IMR-90 (cell line): ENCODE data around the gene CNGB1. TPM values are rescaled to one million over a fixed set of nuclear protein-coding genes. Genes with fewer than 3 reads are reported as not detected.

Experiments
- ATAC-seq: fragments of 200-7000 bp; cut with Tn5 transposase; 2 replicates; pipeline ENCODE4 v1.9.1; 2020; ENCODE audit warnings: low read depth, mild to moderate bottlenecking, moderate library complexity
- BruUV-seq: library from RNA; stranded (reverse); fragments of 400-500 nt; replicated peaks from 2 replicates; lab custom pipeline; 2021; lab: Mats Ljungman, UMichigan
- CTCF ChIA-PET: fragments of 300-600 bp; formaldehyde crosslinking; extraction: SDS; loops from one replicate; lab custom pipeline; 2021; ENCODE audit warnings: antibody characterized with exemption; lab: Yijun Ruan, JAX
- POLR2A ChIA-PET: fragments of 300-600 bp; sonication (Branson Sonifier 250); formaldehyde crosslinking; loops from one replicate; lab custom pipeline; 2022; ENCODE audit warnings: antibody characterized with exemption; ENCODE audit not compliant: unreplicated experiment; lab: Charles Lee
- DNase-seq: peaks from one replicate; pipeline ENCODE4 v3.0.0; 2013
- H2AFZ ChIP-seq: replicated peaks from 2 replicates; pipeline ENCODE3; 2013; ENCODE audit warnings: low read length, mild to moderate bottlenecking; ENCODE audit not compliant: poor library complexity
- H2AK5ac ChIP-seq: 2 replicates; pipeline ENCODE4 v1.6.1; 2013; ENCODE audit warnings: low read depth, low read length, inconsistent platforms
- H2AK9ac ChIP-seq: replicated peaks from 2 replicates; pipeline ENCODE3; 2013; ENCODE audit warnings: mild to moderate bottlenecking, low read depth, low read length, moderate library complexity; ENCODE audit not compliant: poor library complexity
- H2BK120ac ChIP-seq: 2 replicates; pipeline ENCODE4 v1.6.1; 2013; ENCODE audit warnings: low read depth, low read length, inconsistent platforms
- H2BK15ac ChIP-seq: 3 replicates; pipeline ENCODE4 v1.6.1; 2013; ENCODE audit warnings: low read depth, low read length, inconsistent platforms
- H2BK20ac ChIP-seq: 2 replicates; pipeline ENCODE4 v1.6.1; 2013; ENCODE audit warnings: low read depth, mild to moderate bottlenecking, inconsistent platforms, low read length, moderate library complexity
- H2BK5ac ChIP-seq: 2 replicates; pipeline ENCODE4 v1.6.1; 2013; ENCODE audit warnings: mild to moderate bottlenecking, low read depth, low read length, inconsistent platforms; ENCODE audit not compliant: poor library complexity, severe bottlenecking
- H3K14ac ChIP-seq: replicated peaks from 2 replicates; pipeline ENCODE4 v1.6.1; 2013; ENCODE audit warnings: low read depth, low read length, inconsistent platforms
- H3K18ac ChIP-seq: 2 replicates; pipeline ENCODE4 v1.6.1; 2013; ENCODE audit warnings: low read depth, low read length, control low read depth
- H3K23ac ChIP-seq: 2 replicates; pipeline ENCODE4 v1.6.1; 2013; ENCODE audit warnings: low read depth, low read length, inconsistent platforms
- H3K27ac ChIP-seq: 2 replicates; pipeline ENCODE4 v1.5.1; 2013; ENCODE audit warnings: mild to moderate bottlenecking, control low read depth, low read length; ENCODE audit not compliant: insufficient read depth
- H3K27me3 ChIP-seq: 2 replicates; pipeline ENCODE4 v1.6.1; 2013; ENCODE audit warnings: low read length; ENCODE audit not compliant: control insufficient read depth, insufficient read depth
- H3K36me3 ChIP-seq: 2 replicates; pipeline ENCODE4 v1.6.1; 2013; ENCODE audit warnings: low read length, mixed read lengths; ENCODE audit not compliant: control insufficient read depth, insufficient read depth
- H3K4ac ChIP-seq: 2 replicates; pipeline ENCODE4 v1.6.1; 2013; ENCODE audit warnings: low read depth, low read length, inconsistent platforms
- H3K4me1 ChIP-seq: 2 replicates; pipeline ENCODE4 v1.6.1; 2013; ENCODE audit warnings: low read length, mixed read lengths; ENCODE audit not compliant: control insufficient read depth, insufficient read depth
- H3K4me2 ChIP-seq: 2 replicates; pipeline ENCODE4 v1.6.1; 2013; ENCODE audit warnings: low read depth, mild to moderate bottlenecking, control low read depth, low read length, moderate library complexity
- H3K4me3 ChIP-seq: 2 replicates; pipeline ENCODE4 v1.5.1; 2013; ENCODE audit warnings: low read depth, mild to moderate bottlenecking, control low read depth, low read length, moderate library complexity; ENCODE audit not compliant: insufficient read depth
- H3K56ac ChIP-seq: 2 replicates; pipeline ENCODE4 v1.6.1; 2013; ENCODE audit warnings: low read length, inconsistent platforms; ENCODE audit not compliant: insufficient read depth; ENCODE audit errors: extremely low read depth
- H3K79me1 ChIP-seq, 2 experiments: 2 replicates each; pipeline ENCODE4 v1.6.1; 2013; ENCODE audit warnings: low read length in 2 of 2, inconsistent platforms in 1 of 2, low read depth in 1 of 2
- H3K9ac ChIP-seq: 2 replicates; pipeline ENCODE4 v1.6.1; 2013; ENCODE audit warnings: low read depth, low read length, control low read depth
- H3K9me1 ChIP-seq: 2 replicates; pipeline ENCODE4 v1.6.1; 2013; ENCODE audit warnings: low read length, inconsistent platforms; ENCODE audit not compliant: insufficient read depth
- H3K9me3 ChIP-seq: 2 replicates; pipeline ENCODE4 v1.6.1; 2013; ENCODE audit warnings: low read length; ENCODE audit not compliant: control insufficient read depth, insufficient read depth
- H4K20me1 ChIP-seq: 2 replicates; pipeline ENCODE4 v1.6.1; 2013; ENCODE audit warnings: low read length, inconsistent platforms; ENCODE audit not compliant: insufficient read depth
- H4K5ac ChIP-seq: 2 replicates; pipeline ENCODE4 v1.6.1; 2013; ENCODE audit warnings: mild to moderate bottlenecking, low read depth, low read length, control low read depth
- H4K8ac ChIP-seq, 2 experiments: 2 replicates each; pipeline ENCODE4 v1.6.1; 2013; ENCODE audit warnings: low read depth in 2 of 2, low read length in 2 of 2, control low read depth in 1 of 2, inconsistent platforms in 1 of 2
- H4K91ac ChIP-seq: 2 replicates; pipeline ENCODE4 v1.6.1; 2013; ENCODE audit warnings: low read depth, low read length, inconsistent platforms; ENCODE audit not compliant: insufficient read depth
- BHLHE40 ChIP-seq: fragments of 150-350 bp; IDR thresholded peaks from 2 replicates; pipeline ENCODE4 v1.6.1; 2016; ENCODE audit warnings: mild to moderate bottlenecking, low read depth, low read length
- RAD21 ChIP-seq: IDR thresholded peaks from 2 replicates; pipeline ENCODE4 v1.6.1; 2012; ENCODE audit warnings: low read length, improper control_type of control experiment
- WGBS, 2 experiments: methylation state at CpG; one replicate each; pipeline versions ENCODE4 v1.1.5 to v1.1.7; 2013; ENCODE audit warnings: missing lambda C conversion rate in 2 of 2; ENCODE audit not compliant: insufficient read length in 1 of 2; ENCODE audit errors: extremely low coverage in 2 of 2; 5-methylcytosine and 5-hydroxymethylcytosine counted together
- dilution Hi-C: fragments of 300-500 bp; cut with HindIII; formaldehyde crosslinking; loops from one replicate; pipeline ENCODE4 v1.14.3; 2018; ENCODE audit warnings: low sequenced_read_pairs; ENCODE audit not compliant: unreplicated experiment
- in situ Hi-C: fragments of 300-500 bp; cut with MboI; formaldehyde crosslinking; loops from 3 replicates; pipeline ENCODE4 v1.14.3; 2019; ENCODE audit warnings: low sequenced_read_pairs, inconsistent platforms, mixed read lengths
- intact Hi-C: fragments of 100-400 bp; cut with micrococcal nuclease; formaldehyde crosslinking; loops from 2 replicates; pipeline ENCODE4 v1.10.0; 2022
- polyA plus RNA-seq, 3 experiments: library from polyadenylated mRNA; depleted of rRNA; stranded (reverse); fragments of >200 nt; gene quantifications; 2 replicates each; pipeline ENCODE4 v1.2.3, GENCODE V29; 2012; ENCODE audit warnings: low replicate concordance in 1 of 3
- total RNA-seq: library from RNA; depleted of rRNA; stranded (reverse); fragments of >200 nt; gene quantifications from 2 replicates; pipeline ENCODE4 v1.2.3, GENCODE V29; 2012

The CNGB1 gene
- total and polyA plus RNA-seq, 2 of the 4 experiments (the other 2 are of a cell fraction) = not detected

DNA sequence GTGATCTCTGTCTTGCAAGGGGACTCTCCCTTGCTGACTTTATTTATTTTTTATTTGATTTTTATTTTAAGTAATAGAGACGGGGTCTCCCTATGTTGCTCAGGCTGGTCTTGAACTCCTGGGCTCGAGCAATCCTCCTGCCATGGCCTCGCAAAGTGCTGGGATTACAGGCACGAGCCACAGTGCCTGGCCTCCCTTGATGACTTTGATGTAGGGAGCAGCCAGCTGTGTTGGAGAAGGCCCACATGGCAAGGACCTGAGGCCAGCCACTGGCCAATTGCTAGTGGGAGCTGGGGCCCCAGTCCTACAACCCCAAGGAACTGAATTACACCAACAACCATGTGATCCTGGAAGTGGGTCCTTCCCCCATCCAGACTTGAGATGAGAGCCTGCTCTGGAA is 81.8 kb downstream of the CNGB1 start:
- H2AK9ac ChIP-seq = no peak overlapping the region
- no peak overlapping the region for H3K9ac ChIP-seq
- no peak overlapping the region; a peak in 1 of 4 replicates for H4K8ac ChIP-seq
- no CpG with 5 or more reads among the region's 4 CpGs for WGBS, 2 experiments
- H4K91ac ChIP-seq = peak overlapping the region; percentile 23; the same call in 1 of the 2 replicates
- dilution Hi-C loops (no loop called here), intact Hi-C loops (no loop called here), in situ Hi-C loops (no loop called here)
- H2BK20ac ChIP-seq = no peak overlapping the region
- H4K5ac ChIP-seq = no peak overlapping the region
- H3K36me3 ChIP-seq = no peaks in the 10 kb centered on the region
- TF ChIP-seq BHLHE40 (no peak), RAD21 (no peak)
- peaks cover 16% of the 10 kb centered on the region for H3K9me1 ChIP-seq
- no peak overlapping the region for H3K56ac ChIP-seq
- H2AFZ ChIP-seq = no peak overlapping the region
- no TSS peak for BruUV-seq
- H2BK15ac ChIP-seq = no peak overlapping the region; the same call in 2 of the 3 replicates
- no peak overlapping the region for H3K4ac ChIP-seq
- DNase-seq (no peak), ATAC-seq (no peak)
- H3K27ac ChIP-seq = no peak overlapping the region
- H2BK5ac ChIP-seq = no peak overlapping the region
- no peaks in the 10 kb centered on the region for H3K79me1 ChIP-seq
- ChIA-PET CTCF (interaction anchor here (1.3 to 1.5 kb wide), 2 partner anchors 26 to 239 kb away, joined by 3 read pairs; no protein-coding TSS in a partner anchor), POLR2A (no interaction called here)
- no peaks in the 10 kb centered on the region for H3K9me3 ChIP-seq
- no peaks in the 10 kb centered on the region for H4K20me1 ChIP-seq
- peaks cover 30% of the 10 kb centered on the region for H3K27me3 ChIP-seq
- peaks cover 10% of the 10 kb centered on the region for H3K4me1 ChIP-seq
- no peak overlapping the region for H3K14ac ChIP-seq
- H3K4me2 ChIP-seq = no peak overlapping the region
- no peak overlapping the region for H3K18ac ChIP-seq
- no peak overlapping the region for H2AK5ac ChIP-seq
- H3K23ac ChIP-seq = no peak overlapping the region
- H3K4me3 ChIP-seq = no peak overlapping the region
- H2BK120ac ChIP-seq = no peak overlapping the region
